Head of caudate nucleus (tissue), 42 donors: Measurements from ENCODE around the gene IRAK3.
"Not testable (repeated sequence)": the region's sequence is repeated elsewhere in the genome, so short reads cannot be mapped to it uniquely, and the experiment has no call there.

ENCODE experiments used
- DNase-seq, 42 donors: peaks; one replicate each; pipeline versions ENCODE4 v3.0.0 to v3.0.0-alpha.2; 2020 to 2021; ENCODE audit warnings: mixed read lengths in 7 of 42
- intact Hi-C: fragments of 100-400 bp; cut with DNase I; formaldehyde crosslinking; loops from one replicate; pipeline ENCODE4 v1.15.0; 2022

Gene IRAK3

GRCh38 chr12:66287275-66287674 lies 98.3 kb downstream of the IRAK3 start:
- intact Hi-C loops, result no loop called here
- DNase-seq, result no peak

- intact Hi-C loops, result no loop called here
- no peak for DNase-seq
Measured at GRCh38 chr12:66288121-66288520, 99.1 kb downstream of the IRAK3 start.

- DNase-seq, result no peak
- intact Hi-C loops, result no loop called here
Measured at GRCh38 chr12:66289485-66289884, 100.5 kb downstream of the IRAK3 start.

- intact Hi-C loops, result no loop called here
- no peak for DNase-seq
Measured at GRCh38 chr12:66290716-66291200, 101.7 kb downstream of the IRAK3 start.

GRCh38 chr12:66296176-66296683 lies 107.2 kb downstream of the IRAK3 start:
- intact Hi-C loops, result no loop called here

GRCh38 chr12:66297080-66297479 lies 108.1 kb downstream of the IRAK3 start:
- no peak for DNase-seq
- intact Hi-C loops, result no loop called here

More at GRCh38 chr12:66296176-66296683, 107.2 kb downstream of the IRAK3 start:
- DNase-seq, result no peak

- intact Hi-C loops, result no loop called here
- no peak for DNase-seq
Measured at GRCh38 chr12:66297923-66298322, 108.9 kb downstream of the IRAK3 start.

GRCh38 chr12:66301944-66302826 lies 113.2 kb downstream of the IRAK3 start, which contains the start of gene HELB:
Gene HELB (plus strand): TSS chr12:66302493. CDS start chr12:66302604, 111 bp downstream.
- intact Hi-C loops, result no loop called here

GRCh38 chr12:66302827-66303169 lies 113.8 kb downstream of the IRAK3 start:
- intact Hi-C loops, result no loop called here
- DNase-seq, result no peak

More at GRCh38 chr12:66301944-66302826, 113.2 kb downstream of the IRAK3 start, which contains the start of gene HELB:
- peak; percentile 74 to 98 (median 94) for DNase-seq

GRCh38 chr12:66303316-66303804 lies 114.3 kb downstream of the IRAK3 start:
- intact Hi-C loops, result not testable (repeated sequence)

More at GRCh38 chr12:66303316-66303804, 114.3 kb downstream of the IRAK3 start:
- not testable (repeated sequence) for DNase-seq
